ENCODE measurements around the gene MRPS12. TPM values are rescaled to one million over a fixed set of nuclear protein-coding genes. Genes with fewer than 3 reads are reported as not detected.

The MRPS12 gene
- total and polyA plus RNA-seq, 2 of the 13 experiments (the other 11 are each of a cell fraction or from before 2014, with no cell fraction given), result 27.5 to 54.8 TPM

DNA sequence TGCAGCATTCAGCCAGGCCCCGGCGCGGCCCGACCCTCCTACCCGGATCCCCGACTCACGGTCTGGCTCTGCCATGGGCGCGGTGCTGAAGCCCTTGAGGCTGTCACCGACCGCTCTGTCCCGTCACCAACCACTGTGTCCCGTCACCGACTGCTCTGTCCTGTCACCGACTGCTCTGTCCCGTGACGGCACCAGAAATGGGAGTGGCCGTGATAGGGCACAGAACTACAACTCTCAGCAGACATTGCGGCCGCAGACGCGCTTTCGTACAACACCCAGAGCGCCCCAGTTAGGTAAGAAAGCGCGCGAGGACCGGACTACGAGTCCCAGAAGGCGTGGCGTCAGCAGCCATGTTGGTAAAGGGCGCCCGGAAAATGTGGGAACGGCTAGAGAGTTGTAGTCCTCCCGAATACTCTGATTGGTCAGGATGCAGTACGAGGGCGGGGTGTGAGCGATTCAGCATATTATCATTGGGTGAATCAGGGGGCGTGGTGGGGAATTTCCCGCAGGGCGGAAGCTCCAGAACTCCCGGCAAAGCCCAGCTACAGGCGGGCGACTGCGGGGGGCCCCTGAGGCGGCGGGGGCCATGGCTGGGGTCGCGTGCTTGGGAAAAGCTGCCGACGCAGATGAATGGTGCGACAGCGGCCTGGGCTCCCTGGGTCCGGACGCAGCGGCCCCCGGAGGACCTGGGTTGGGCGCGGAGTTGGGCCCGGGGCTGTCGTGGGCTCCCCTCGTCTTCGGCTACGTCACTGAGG is 31.1 kb upstream of the MRPS12 start, which contains the start of the genes NFKBIB and SIRT2 (continued):
- TF ChIP-seq MEIS1 (CRISPR knock-in tag; IDR thresholded peaks at IDR 0.05; ENCODE audit: borderline replicate concordance) (no peak), JUN (CRISPR knock-in tag; IDR thresholded peaks at IDR 0.05) (no peak), ZNF598 (CRISPR knock-in tag; IDR thresholded peaks at IDR 0.05; ENCODE audit: borderline replicate concordance) (no peak), ZNF713 (CRISPR knock-in tag; IDR thresholded peaks at IDR 0.05) (no peak), ZNF552 (CRISPR knock-in tag; IDR thresholded peaks at IDR 0.05; ENCODE audit: borderline replicate concordance) (no peak), ZNF629 (CRISPR knock-in tag; conservative IDR thresholded peaks at IDR 0.05) (no peak), GTF3A (CRISPR knock-in tag; conservative IDR thresholded peaks at IDR 0.05) (no peak), ZBTB42 (CRISPR knock-in tag; IDR thresholded peaks at IDR 0.05) (no peak), ZNF569 (CRISPR knock-in tag; IDR thresholded peaks at IDR 0.05; ENCODE audit: borderline replicate concordance) (no peak), SCMH1 (CRISPR knock-in tag; IDR thresholded peaks at IDR 0.05; ENCODE audit: borderline replicate concordance) (no peak), HCFC1 (IDR thresholded peaks at IDR 0.05; ENCODE audit: low read depth, low read length) (peak; percentile 97), ZNF556 (CRISPR knock-in tag; IDR thresholded peaks at IDR 0.05; ENCODE audit: borderline replicate concordance) (peak; percentile 68; the same call in 1 of the 2 replicates), NKX3-1 (CRISPR knock-in tag; IDR thresholded peaks at IDR 0.05) (no peak), CBFB (CRISPR knock-in tag; IDR thresholded peaks at IDR 0.05) (peak; percentile 73; the same call in 1 of the 2 replicates), ZNF274 (CRISPR knock-in tag; IDR thresholded peaks at IDR 0.05) (no peak), ZNF674 (CRISPR knock-in tag; IDR thresholded peaks at IDR 0.05; ENCODE audit: low read depth) (no peak)
- TF ChIP-seq, protein P1, sequence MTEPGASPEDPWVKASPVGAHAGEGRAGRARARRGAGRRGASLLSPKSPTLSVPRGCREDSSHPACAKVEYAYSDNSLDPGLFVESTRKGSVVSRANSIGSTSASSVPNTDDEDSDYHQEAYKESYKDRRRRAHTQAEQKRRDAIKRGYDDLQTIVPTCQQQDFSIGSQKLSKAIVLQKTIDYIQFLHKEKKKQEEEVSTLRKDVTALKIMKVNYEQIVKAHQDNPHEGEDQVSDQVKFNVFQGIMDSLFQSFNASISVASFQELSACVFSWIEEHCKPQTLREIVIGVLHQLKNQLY (CRISPR knock-in tag; IDR thresholded peaks at IDR 0.05), result no peak
- TF ChIP-seq, protein P2, sequence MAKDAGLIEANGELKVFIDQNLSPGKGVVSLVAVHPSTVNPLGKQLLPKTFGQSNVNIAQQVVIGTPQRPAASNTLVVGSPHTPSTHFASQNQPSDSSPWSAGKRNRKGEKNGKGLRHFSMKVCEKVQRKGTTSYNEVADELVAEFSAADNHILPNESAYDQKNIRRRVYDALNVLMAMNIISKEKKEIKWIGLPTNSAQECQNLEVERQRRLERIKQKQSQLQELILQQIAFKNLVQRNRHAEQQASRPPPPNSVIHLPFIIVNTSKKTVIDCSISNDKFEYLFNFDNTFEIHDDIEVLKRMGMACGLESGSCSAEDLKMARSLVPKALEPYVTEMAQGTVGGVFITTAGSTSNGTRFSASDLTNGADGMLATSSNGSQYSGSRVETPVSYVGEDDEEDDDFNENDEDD (CRISPR knock-in tag; IDR thresholded peaks at IDR 0.05; ENCODE audit: borderline replicate concordance), result peak; percentile 79; the same call in 1 of the 2 replicates
- TF ChIP-seq, protein P3, sequence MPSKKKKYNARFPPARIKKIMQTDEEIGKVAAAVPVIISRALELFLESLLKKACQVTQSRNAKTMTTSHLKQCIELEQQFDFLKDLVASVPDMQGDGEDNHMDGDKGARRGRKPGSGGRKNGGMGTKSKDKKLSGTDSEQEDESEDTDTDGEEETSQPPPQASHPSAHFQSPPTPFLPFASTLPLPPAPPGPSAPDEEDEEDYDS (CRISPR knock-in tag; IDR thresholded peaks at IDR 0.05), result peak; percentile 56; the same call in 1 of the 2 replicates
- TF ChIP-seq, protein P4, sequence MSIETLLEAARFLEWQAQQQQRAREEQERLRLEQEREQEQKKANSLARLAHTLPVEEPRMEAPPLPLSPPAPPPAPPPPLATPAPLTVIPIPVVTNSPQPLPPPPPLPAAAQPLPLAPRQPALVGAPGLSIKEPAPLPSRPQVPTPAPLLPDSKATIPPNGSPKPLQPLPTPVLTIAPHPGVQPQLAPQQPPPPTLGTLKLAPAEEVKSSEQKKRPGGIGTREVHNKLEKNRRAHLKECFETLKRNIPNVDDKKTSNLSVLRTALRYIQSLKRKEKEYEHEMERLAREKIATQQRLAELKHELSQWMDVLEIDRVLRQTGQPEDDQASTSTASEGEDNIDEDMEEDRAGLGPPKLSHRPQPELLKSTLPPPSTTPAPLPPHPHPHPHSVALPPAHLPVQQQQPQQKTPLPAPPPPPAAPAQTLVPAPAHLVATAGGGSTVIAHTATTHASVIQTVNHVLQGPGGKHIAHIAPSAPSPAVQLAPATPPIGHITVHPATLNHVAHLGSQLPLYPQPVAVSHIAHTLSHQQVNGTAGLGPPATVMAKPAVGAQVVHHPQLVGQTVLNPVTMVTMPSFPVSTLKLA (IDR thresholded peaks at IDR 0.05), result peak; percentile 59
- TF ChIP-seq, protein P5, sequence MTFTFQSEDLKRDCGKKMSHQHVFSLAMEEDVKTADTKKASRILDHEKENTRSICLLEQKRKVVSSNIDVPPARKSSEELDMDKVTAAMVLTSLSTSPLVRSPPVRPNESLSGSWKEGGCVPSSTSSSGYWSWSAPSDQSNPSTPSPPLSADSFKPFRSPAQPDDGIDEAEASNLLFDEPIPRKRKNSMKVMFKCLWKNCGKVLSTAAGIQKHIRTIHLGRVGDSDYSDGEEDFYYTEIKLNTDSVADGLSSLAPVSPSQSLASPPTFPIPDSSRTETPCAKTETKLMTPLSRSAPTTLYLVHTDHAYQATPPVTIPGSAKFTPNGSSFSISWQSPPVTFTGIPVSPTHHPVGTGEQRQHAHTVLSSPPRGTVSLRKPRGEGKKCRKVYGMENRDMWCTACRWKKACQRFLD (CRISPR knock-in tag; IDR thresholded peaks at IDR 0.05; ENCODE audit: borderline replicate concordance), result no peak; the same call in 1 of the 2 replicates
- TF ChIP-seq, protein P6, sequence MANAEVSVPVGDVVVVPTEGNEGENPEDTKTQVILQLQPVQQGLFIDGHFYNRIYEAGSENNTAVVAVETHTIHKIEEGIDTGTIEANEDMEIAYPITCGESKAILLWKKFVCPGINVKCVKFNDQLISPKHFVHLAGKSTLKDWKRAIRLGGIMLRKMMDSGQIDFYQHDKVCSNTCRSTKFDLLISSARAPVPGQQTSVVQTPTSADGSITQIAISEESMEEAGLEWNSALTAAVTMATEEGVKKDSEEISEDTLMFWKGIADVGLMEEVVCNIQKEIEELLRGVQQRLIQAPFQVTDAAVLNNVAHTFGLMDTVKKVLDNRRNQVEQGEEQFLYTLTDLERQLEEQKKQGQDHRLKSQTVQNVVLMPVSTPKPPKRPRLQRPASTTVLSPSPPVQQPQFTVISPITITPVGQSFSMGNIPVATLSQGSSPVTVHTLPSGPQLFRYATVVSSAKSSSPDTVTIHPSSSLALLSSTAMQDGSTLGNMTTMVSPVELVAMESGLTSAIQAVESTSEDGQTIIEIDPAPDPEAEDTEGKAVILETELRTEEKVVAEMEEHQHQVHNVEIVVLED (CRISPR knock-in tag; IDR thresholded peaks at IDR 0.05; ENCODE audit: borderline replicate concordance), result peak; percentile 98
